OCI-LY1 (cell line): Measurements from ENCODE around the gene CXCL14.

ENCODE experiments used
- EZH2 ChIP-seq: fragments of 200-600 bp; sonication (generic), shearing (Covaris generic); IDR thresholded peaks from 2 replicates; pipeline ENCODE4 v1.8.0; 2017; ENCODE audit warnings: borderline replicate concordance, mixed run types, mild to moderate bottlenecking, antibody characterized with exemption, low read length, moderate library complexity, mixed read lengths
- TF ChIP-seq, protein P1 (sequence below): fragments of 200-600 bp; sonication (generic), shearing (Covaris generic); IDR thresholded peaks from 2 replicates; pipeline ENCODE4 v1.5.1; 2017; ENCODE audit warnings: mild to moderate bottlenecking, antibody characterized with exemption, low read length, moderate library complexity, mixed read lengths

DNA sequence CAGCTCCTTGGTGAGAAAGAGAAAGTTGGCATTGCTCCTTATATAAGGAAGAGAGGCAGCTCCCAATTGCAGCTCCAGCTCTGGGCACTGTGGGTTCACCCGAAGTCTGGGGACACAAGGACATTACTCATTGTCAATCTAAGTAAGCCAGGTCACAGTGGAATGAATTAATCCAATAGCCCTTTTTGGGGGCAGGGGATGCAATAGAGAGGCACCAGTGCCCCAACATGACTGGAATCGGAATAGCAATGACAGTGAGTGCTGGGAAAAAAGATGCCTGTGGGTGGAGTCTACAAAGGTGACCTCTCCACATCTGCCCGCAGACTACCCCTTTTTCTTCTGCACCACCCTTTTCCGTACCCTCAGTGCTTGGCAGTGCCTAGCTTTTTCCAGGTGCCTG lies 31.9 kb downstream of the CXCL14 start:
- TF ChIP-seq, protein P1, sequence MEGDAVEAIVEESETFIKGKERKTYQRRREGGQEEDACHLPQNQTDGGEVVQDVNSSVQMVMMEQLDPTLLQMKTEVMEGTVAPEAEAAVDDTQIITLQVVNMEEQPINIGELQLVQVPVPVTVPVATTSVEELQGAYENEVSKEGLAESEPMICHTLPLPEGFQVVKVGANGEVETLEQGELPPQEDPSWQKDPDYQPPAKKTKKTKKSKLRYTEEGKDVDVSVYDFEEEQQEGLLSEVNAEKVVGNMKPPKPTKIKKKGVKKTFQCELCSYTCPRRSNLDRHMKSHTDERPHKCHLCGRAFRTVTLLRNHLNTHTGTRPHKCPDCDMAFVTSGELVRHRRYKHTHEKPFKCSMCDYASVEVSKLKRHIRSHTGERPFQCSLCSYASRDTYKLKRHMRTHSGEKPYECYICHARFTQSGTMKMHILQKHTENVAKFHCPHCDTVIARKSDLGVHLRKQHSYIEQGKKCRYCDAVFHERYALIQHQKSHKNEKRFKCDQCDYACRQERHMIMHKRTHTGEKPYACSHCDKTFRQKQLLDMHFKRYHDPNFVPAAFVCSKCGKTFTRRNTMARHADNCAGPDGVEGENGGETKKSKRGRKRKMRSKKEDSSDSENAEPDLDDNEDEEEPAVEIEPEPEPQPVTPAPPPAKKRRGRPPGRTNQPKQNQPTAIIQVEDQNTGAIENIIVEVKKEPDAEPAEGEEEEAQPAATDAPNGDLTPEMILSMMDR = no peak
- TF ChIP-seq EZH2 = no peak
